D721Med (cell line): ENCODE measurements around the gene MFN2.

Experiments used
- DNase-seq: peaks from one replicate; pipeline ENCODE4 v3.0.0; 2011; ENCODE audit warnings: low spot score; ENCODE audit not compliant: insufficient read length
- FAIRE-seq: peaks from 2 replicates; lab custom pipeline; 2011; peaks lifted over from hg19 to GRCh38; lab: Jason Lieb, UNC
- TF ChIP-seq, protein P1 (sequence below): IDR thresholded peaks from 2 replicates; pipeline ENCODE4 v1.5.1; 2012; ENCODE audit warnings: mild to moderate bottlenecking, control low read depth; ENCODE audit not compliant: insufficient read depth; ENCODE audit errors: missing control alignments

Gene MFN2

GRCh38 chr1:12059722-12060464 lies 79.6 kb downstream of the MFN2 start:
- TF ChIP-seq, protein P1, sequence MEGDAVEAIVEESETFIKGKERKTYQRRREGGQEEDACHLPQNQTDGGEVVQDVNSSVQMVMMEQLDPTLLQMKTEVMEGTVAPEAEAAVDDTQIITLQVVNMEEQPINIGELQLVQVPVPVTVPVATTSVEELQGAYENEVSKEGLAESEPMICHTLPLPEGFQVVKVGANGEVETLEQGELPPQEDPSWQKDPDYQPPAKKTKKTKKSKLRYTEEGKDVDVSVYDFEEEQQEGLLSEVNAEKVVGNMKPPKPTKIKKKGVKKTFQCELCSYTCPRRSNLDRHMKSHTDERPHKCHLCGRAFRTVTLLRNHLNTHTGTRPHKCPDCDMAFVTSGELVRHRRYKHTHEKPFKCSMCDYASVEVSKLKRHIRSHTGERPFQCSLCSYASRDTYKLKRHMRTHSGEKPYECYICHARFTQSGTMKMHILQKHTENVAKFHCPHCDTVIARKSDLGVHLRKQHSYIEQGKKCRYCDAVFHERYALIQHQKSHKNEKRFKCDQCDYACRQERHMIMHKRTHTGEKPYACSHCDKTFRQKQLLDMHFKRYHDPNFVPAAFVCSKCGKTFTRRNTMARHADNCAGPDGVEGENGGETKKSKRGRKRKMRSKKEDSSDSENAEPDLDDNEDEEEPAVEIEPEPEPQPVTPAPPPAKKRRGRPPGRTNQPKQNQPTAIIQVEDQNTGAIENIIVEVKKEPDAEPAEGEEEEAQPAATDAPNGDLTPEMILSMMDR: no peak
- FAIRE-seq (no peak), DNase-seq (no peak)

DNA sequence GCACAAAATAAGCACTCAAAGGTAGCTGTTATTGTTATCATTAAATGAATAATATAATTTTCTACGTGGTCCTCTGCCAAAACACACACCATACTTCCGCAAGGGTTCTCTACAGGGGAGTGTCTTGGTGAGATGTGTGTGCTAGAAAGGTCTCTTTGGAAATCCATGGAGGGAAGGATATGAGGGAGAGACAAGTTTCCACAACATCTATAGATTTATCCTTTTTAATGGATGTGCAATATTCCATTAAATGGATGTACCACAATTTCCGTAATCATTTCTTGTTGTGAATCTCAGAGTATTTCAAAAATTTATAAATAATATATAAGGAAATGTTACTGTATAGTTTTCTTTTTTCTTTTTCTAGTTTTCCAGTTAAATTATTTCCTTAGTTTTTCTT lies 80.3 kb downstream of the MFN2 start:
- DNase-seq (no peak), FAIRE-seq (no peak)
- TF ChIP-seq, protein P1: no peak
